GM15510 (cell line): Measurements from ENCODE around the gene EXOC3.

Experiments used
- POLR2A ChIP-seq: IDR thresholded peaks from 3 replicates; pipeline ENCODE4 v1.6.1; 2011; ENCODE audit warnings: borderline replicate concordance; ENCODE audit not compliant: insufficient read length; ENCODE audit errors: extremely low read depth

The EXOC3 gene

GRCh38 chr5:464843-465590 lies 22.0 kb downstream of the EXOC3 start:
- TF ChIP-seq POLR2A, result no peak

- no peak for TF ChIP-seq POLR2A
Measured at GRCh38 chr5:465591-466403, 22.8 kb downstream of the EXOC3 start.

GRCh38 chr5:466661-467310 lies 23.8 kb downstream of the EXOC3 start:
- TF ChIP-seq POLR2A, result no peak

- TF ChIP-seq POLR2A, result no peak
Measured at GRCh38 chr5:468401-468800, 25.4 kb downstream of the EXOC3 start.

- TF ChIP-seq POLR2A, result no peak
Measured at GRCh38 chr5:469752-470483, 26.9 kb downstream of the EXOC3 start.

- no peak for TF ChIP-seq POLR2A
Measured at GRCh38 chr5:470961-471749, 28.2 kb downstream of the EXOC3 start.

- TF ChIP-seq POLR2A, result no peak
Measured at GRCh38 chr5:471750-472058, 28.7 kb downstream of the EXOC3 start.

- TF ChIP-seq POLR2A, result no peak
Measured at GRCh38 chr5:472076-472655, 29.2 kb downstream of the EXOC3 start.

- peak; percentile 87 for TF ChIP-seq POLR2A
Measured at GRCh38 chr5:472656-473550, 29.9 kb downstream of the EXOC3 start.

GRCh38 chr5:473551-474192 lies 30.7 kb downstream of the EXOC3 start:
- no peak for TF ChIP-seq POLR2A

GRCh38 chr5:474840-475661 lies 32.1 kb downstream of the EXOC3 start:
- no peak for TF ChIP-seq POLR2A

GRCh38 chr5:475704-476101 lies 32.7 kb downstream of the EXOC3 start:
- TF ChIP-seq POLR2A, result no peak
